Endothelial cell of umbilical vein (primary cell): ENCODE data around the gene KCTD17. TPM values are rescaled to one million over a fixed set of nuclear protein-coding genes. Genes with fewer than 3 reads are reported as not detected.

Experiments used
- BruUV-seq: library from RNA; stranded (reverse); fragments of 400-500 nt; replicated peaks from 2 replicates; lab custom pipeline; 2021; lab: Mats Ljungman, UMichigan
- CTCF ChIA-PET: fragments of 300-600, 350-600 bp; sonication (Branson Sonifier 250); formaldehyde crosslinking; loops from one replicate; lab custom pipeline; 2021; ENCODE audit warnings: antibody characterized with exemption, inconsistent platforms; lab: Charles Lee
- POLR2A ChIA-PET: fragments of 300-600, 350-600 bp; sonication (Branson Sonifier 250); formaldehyde crosslinking; loops from one replicate; lab custom pipeline; 2021; ENCODE audit warnings: antibody characterized with exemption, inconsistent platforms; lab: Charles Lee
- DNase-seq: peaks from one replicate; pipeline ENCODE4 v3.0.0-alpha.2; 2011; ENCODE audit warnings: low read depth, low spot score
- FAIRE-seq: peaks from 2 replicates; lab custom pipeline; 2011; peaks lifted over from hg19 to GRCh38; lab: Jason Lieb, UNC
- H2AFZ ChIP-seq: 2 replicates; pipeline ENCODE4 v1.6.0; 2012; ENCODE audit warnings: low read depth, low read length, control low read depth, inconsistent platforms
- H3K27ac ChIP-seq: 2 replicates; pipeline ENCODE4 v1.5.1; 2011; ENCODE audit warnings: low read depth, mild to moderate bottlenecking, control low read depth, low read length, moderate library complexity; ENCODE audit not compliant: insufficient read depth
- H3K27me3 ChIP-seq, 2 experiments: 2 replicates each; pipeline versions ENCODE4 v1.6.0 to v1.6.1; 2011; ENCODE audit warnings: low read length in 2 of 2, mixed read lengths in 1 of 2; ENCODE audit not compliant: control insufficient read depth in 2 of 2, insufficient read depth in 2 of 2
- H3K36me3 ChIP-seq, 2 experiments: 2 replicates in 1 of 2; 3 replicates in 1 of 2; pipeline ENCODE4 v1.5.1; 2011; ENCODE audit warnings: low read length in 2 of 2, mild to moderate bottlenecking in 1 of 2, moderate library complexity in 1 of 2; ENCODE audit not compliant: control insufficient read depth in 2 of 2, insufficient read depth in 2 of 2; ENCODE audit errors: extremely low read depth in 1 of 2
- H3K4me1 ChIP-seq: 3 replicates; pipeline ENCODE4 v1.5.1; 2011; ENCODE audit warnings: mild to moderate bottlenecking, low read length; ENCODE audit not compliant: control insufficient read depth, insufficient read depth; ENCODE audit errors: extremely low read depth
- H3K4me2 ChIP-seq: 2 replicates; pipeline ENCODE4 v1.6.1; 2011; ENCODE audit warnings: low read length, control low read depth, mixed read lengths; ENCODE audit not compliant: insufficient read depth
- H3K4me3 ChIP-seq, 3 experiments: fragments of 200-600 bp in 1 of 3; sonication (generic), shearing (Covaris generic) in 1 of 3; replicated peaks in 1 of 3; 2 replicates each; pipeline ENCODE4 v1.5.1; 2011 to 2016; ENCODE audit warnings: control low read depth in 3 of 3, low read length in 3 of 3, mild to moderate bottlenecking in 2 of 3, inconsistent platforms in 1 of 3, low read depth in 1 of 3, moderate library complexity in 1 of 3; ENCODE audit not compliant: insufficient read depth in 1 of 3
- H3K79me2 ChIP-seq: 2 replicates; pipeline ENCODE4 v1.6.0; 2012; ENCODE audit warnings: low read length, inconsistent platforms; ENCODE audit not compliant: control insufficient read depth, insufficient read depth
- H3K9ac ChIP-seq: replicated peaks from 2 replicates; pipeline ENCODE3; 2011; ENCODE audit warnings: low read length, control low read depth; ENCODE audit not compliant: insufficient read depth; ENCODE audit errors: extremely low read depth
- H3K9me1 ChIP-seq: replicated peaks from 3 replicates; pipeline ENCODE4 v1.6.0; 2011; ENCODE audit warnings: mild to moderate bottlenecking, low read length; ENCODE audit not compliant: control insufficient read depth, insufficient read depth; ENCODE audit errors: extremely low read depth
- H3K9me3 ChIP-seq: replicated peaks from 2 replicates; pipeline ENCODE4 v1.5.1; 2012; ENCODE audit warnings: low read length, inconsistent platforms; ENCODE audit not compliant: control insufficient read depth, insufficient read depth
- H4K20me1 ChIP-seq: replicated peaks from 2 replicates; pipeline ENCODE3; 2011; ENCODE audit warnings: mild to moderate bottlenecking, low read length; ENCODE audit not compliant: control insufficient read depth, insufficient read depth; ENCODE audit errors: extremely low read depth
- EZH2 ChIP-seq: IDR thresholded peaks from 2 replicates; pipeline ENCODE4 v1.6.1; 2012; ENCODE audit warnings: borderline replicate concordance, low read depth, mild to moderate bottlenecking, moderate library complexity, low read length, inconsistent platforms; ENCODE audit not compliant: severe bottlenecking
- FOS ChIP-seq: IDR thresholded peaks from 2 replicates; pipeline ENCODE4 v1.6.1; 2011; ENCODE audit warnings: mild to moderate bottlenecking, low read length, moderate library complexity, borderline replicate concordance; ENCODE audit not compliant: insufficient read depth
- GATA2 ChIP-seq: IDR thresholded peaks from 2 replicates; pipeline ENCODE4 v1.7.0; 2011; ENCODE audit warnings: low read depth, mild to moderate bottlenecking, moderate library complexity, mixed read lengths, low read length; ENCODE audit not compliant: insufficient read length, insufficient read depth
- JUN ChIP-seq: IDR thresholded peaks from 2 replicates; pipeline ENCODE4 v1.6.1; 2011; ENCODE audit warnings: borderline replicate concordance, low read depth; ENCODE audit not compliant: insufficient read length, insufficient read depth
- MYC ChIP-seq: IDR thresholded peaks from one replicate; pipeline ENCODE4 v1.6.1; 2011; ENCODE audit warnings: mild to moderate bottlenecking, low read depth, low read length
- POLR2A ChIP-seq: IDR thresholded peaks from 2 replicates; pipeline ENCODE4 v1.6.1; 2012; ENCODE audit warnings: low read depth, mild to moderate bottlenecking, control low read depth, low read length
- POLR2AphosphoS5 ChIP-seq: IDR thresholded peaks from 2 replicates; pipeline ENCODE4 v1.6.1; 2012; ENCODE audit warnings: low read depth, mild to moderate bottlenecking, control low read depth, low read length, moderate library complexity; ENCODE audit not compliant: insufficient read depth
- dilution Hi-C: fragments of 300-500 bp; cut with MboI; formaldehyde crosslinking; loops from one replicate; pipeline ENCODE4 v1.15.0; 2019; ENCODE audit warnings: low sequenced_read_pairs; ENCODE audit not compliant: extremely low pct_ligation_motif_present
- intact Hi-C: fragments of 100-400 bp; cut with micrococcal nuclease; formaldehyde crosslinking; loops from one replicate; pipeline ENCODE4 v1.10.0; 2022
- polyA plus RNA-seq, 4 experiments: library from polyadenylated mRNA; depleted of rRNA in 3 of 4; stranded (reverse) in 3 of 4; unstranded in 1 of 4; fragments of >200 nt; gene quantifications; 2 replicates each; pipeline versions ENCODE4 v1.2.1 to v1.2.3, GENCODE V29; 2011 to 2012; ENCODE audit warnings: missing spikeins in 1 of 4
- total RNA-seq: library from RNA; stranded (reverse); gene quantifications from 2 replicates; pipeline ENCODE4 v1.2.3, GENCODE V29; 2021
- TF ChIP-seq, protein P1 (sequence below): IDR thresholded peaks from 2 replicates; pipeline ENCODE4 v1.6.1; 2011; ENCODE audit not compliant: insufficient read depth, insufficient read length
- TF ChIP-seq, protein P2 (sequence below), 2 donors: IDR thresholded peaks; 1 replicate in 1 of 2; 2 replicates in 1 of 2; pipeline ENCODE4 v1.5.1; 2011; ENCODE audit warnings: low read length in 2 of 2, mild to moderate bottlenecking in 2 of 2, moderate library complexity in 2 of 2, control low read depth in 1 of 2, inconsistent platforms in 1 of 2, low read depth in 1 of 2; ENCODE audit not compliant: insufficient read depth in 1 of 2; ENCODE audit errors: extremely low read depth in 1 of 2

KCTD17 gene
- total and polyA plus RNA-seq, 2 donors (not counting 3 experiments of a cell fraction or from before 2014, with no cell fraction given), result 59.2 to 73.0 TPM

DNA sequence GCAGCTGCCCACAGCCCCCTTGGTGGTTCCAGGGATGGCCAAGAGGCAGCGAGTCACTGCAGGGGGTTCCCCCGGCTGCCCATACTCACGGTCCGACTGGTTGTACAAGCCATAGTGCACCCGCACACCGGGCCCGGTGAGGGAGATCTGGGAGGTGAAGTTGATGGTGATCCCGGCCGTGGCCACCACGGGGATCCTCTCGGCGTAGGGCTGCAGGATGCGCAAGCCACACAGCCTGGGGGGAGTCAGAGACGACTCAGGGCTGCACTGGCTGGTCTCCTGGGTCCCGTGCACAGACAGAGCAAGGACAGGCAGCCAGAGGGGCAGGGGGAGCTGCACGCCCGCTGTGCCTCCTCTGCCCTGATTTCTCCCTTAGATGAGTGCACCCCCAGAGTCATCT, 23.5 kb downstream of the KCTD17 start:
- Histone ChIP-seq H3K9me3 (no peaks in the 10 kb centered on the region), H3K27me3 (peaks cover under 1 to 7% of the 10 kb centered on the region in 2 experiments), H3K9me1 (no peaks in the 10 kb centered on the region), H3K79me2 (no peaks in the 10 kb centered on the region), H3K4me2 (no peak overlapping the region), H3K27ac (no peak overlapping the region), H3K4me3 (no peak overlapping the region), H2AFZ (no peak overlapping the region), H3K4me1 (peaks cover 9% of the 10 kb centered on the region), H3K36me3 (no peaks in the 10 kb centered on the region), H4K20me1 (no peaks in the 10 kb centered on the region), H3K9ac (no peak overlapping the region)
- FAIRE-seq (no peak), DNase-seq (no peak)
- no TSS peak for BruUV-seq
- TF ChIP-seq FOS, result no peak
- dilution Hi-C loops, result no loop called here
- POLR2A ChIA-PET, result no interaction called here
- intact Hi-C loops, result no loop called here
- CTCF ChIA-PET, result no interaction called here

DNA sequence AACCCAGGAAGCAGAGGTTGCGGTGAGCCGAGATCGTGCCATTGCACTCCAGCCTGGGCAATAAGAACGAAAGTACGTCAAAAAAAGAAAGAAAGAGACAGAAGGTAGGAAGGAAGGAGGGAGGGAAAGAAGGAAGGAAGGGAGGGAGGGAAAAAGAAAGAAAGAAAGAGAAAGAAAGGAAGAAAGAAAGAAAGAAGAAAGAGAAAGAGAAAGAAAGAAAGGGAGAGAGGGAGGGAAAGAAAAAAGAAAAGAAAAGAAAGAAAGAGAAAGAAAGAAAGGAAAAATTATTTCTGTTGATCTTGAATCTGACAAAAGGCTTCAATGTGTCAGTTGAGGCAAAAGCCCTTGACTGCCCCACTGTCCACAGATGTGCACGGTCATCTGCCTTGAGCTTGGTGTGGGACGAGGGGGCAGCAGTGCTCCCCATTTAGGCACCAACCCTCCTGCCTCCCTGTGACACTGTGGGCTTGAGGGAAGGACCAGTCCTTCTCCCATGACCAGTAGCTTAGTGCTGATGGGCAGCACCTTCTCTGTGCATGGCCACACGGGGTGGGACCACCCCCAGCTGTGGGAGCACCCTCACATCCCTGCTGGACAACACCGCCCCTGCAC, 24.4 kb downstream of the KCTD17 start:
- no peaks in the 10 kb centered on the region for H3K36me3 ChIP-seq
- H3K27ac ChIP-seq, result no peak overlapping the region
- no peaks in the 10 kb centered on the region for H3K9me3 ChIP-seq
- FAIRE-seq, result no peak
- no peak overlapping the region for H3K4me2 ChIP-seq
- no TSS peak for BruUV-seq
- ChIA-PET CTCF (interaction anchor here (1.0 to 2.5 kb wide), 6 partner anchors 12 to 184 kb away, joined by 3 to 10 read pairs (median 6); no protein-coding TSS in a partner anchor), POLR2A (no interaction called here)
- H4K20me1 ChIP-seq, result no peaks in the 10 kb centered on the region
- dilution Hi-C loops, result no loop called here
- TF ChIP-seq POLR2AphosphoS5 (no peak), GATA2 (no peak), EZH2 (no peak), MYC (no peak), FOS (no peak), POLR2A (no peak), JUN (no peak)
- TF ChIP-seq, protein P1, sequence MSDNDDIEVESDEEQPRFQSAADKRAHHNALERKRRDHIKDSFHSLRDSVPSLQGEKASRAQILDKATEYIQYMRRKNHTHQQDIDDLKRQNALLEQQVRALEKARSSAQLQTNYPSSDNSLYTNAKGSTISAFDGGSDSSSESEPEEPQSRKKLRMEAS, result no peak
- TF ChIP-seq, protein P2, sequence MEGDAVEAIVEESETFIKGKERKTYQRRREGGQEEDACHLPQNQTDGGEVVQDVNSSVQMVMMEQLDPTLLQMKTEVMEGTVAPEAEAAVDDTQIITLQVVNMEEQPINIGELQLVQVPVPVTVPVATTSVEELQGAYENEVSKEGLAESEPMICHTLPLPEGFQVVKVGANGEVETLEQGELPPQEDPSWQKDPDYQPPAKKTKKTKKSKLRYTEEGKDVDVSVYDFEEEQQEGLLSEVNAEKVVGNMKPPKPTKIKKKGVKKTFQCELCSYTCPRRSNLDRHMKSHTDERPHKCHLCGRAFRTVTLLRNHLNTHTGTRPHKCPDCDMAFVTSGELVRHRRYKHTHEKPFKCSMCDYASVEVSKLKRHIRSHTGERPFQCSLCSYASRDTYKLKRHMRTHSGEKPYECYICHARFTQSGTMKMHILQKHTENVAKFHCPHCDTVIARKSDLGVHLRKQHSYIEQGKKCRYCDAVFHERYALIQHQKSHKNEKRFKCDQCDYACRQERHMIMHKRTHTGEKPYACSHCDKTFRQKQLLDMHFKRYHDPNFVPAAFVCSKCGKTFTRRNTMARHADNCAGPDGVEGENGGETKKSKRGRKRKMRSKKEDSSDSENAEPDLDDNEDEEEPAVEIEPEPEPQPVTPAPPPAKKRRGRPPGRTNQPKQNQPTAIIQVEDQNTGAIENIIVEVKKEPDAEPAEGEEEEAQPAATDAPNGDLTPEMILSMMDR (IDR thresholded peaks at IDR 0.05; ENCODE audit: extremely low read depth in 1 of 2, insufficient read depth in 1 of 2, low read depth in 1 of 2, low read length in 2 of 2), result no peak
- H3K27me3 ChIP-seq, result peaks cover 0 to 6% of the 10 kb centered on the region in 2 experiments
- no peaks in the 10 kb centered on the region for H3K9me1 ChIP-seq
- no peak overlapping the region for H3K9ac ChIP-seq
- H3K4me1 ChIP-seq, result peaks cover 9% of the 10 kb centered on the region
- H3K4me3 ChIP-seq, result no peak overlapping the region
- no peak overlapping the region for H2AFZ ChIP-seq
- intact Hi-C loops, result no loop called here
- H3K79me2 ChIP-seq, result no peaks in the 10 kb centered on the region
- no peak for DNase-seq
